Effector memory CD8-positive, alpha-beta T cell (primary cell): Measurements from ENCODE around the gene UBA5.

ENCODE experiments used
- ATAC-seq: fragments of 150-1000 bp; cut with Tn5 transposase; replicated peaks from 2 replicates; pipeline ENCODE4 v1.10.0; 2021; ENCODE audit warnings: mild to moderate bottlenecking, moderate library complexity
- DNase-seq, 3 experiments: peaks; one replicate each; pipeline ENCODE4 v3.0.0; 2021
- H3K27ac Mint-ChIP-seq, 2 donors: one replicate each; pipeline ENCODE4 v1.8.0; 2022; ENCODE audit warnings: mild to moderate bottlenecking in 2 of 2, mixed read lengths in 2 of 2, moderate library complexity in 2 of 2
- H3K27me3 Mint-ChIP-seq, 2 donors: one replicate each; pipeline ENCODE4 v1.8.0; 2022; ENCODE audit warnings: mixed read lengths in 2 of 2
- H3K36me3 Mint-ChIP-seq: one replicate; pipeline ENCODE4 v1.8.0; 2022; ENCODE audit warnings: mild to moderate bottlenecking, moderate library complexity, mixed read lengths; ENCODE audit not compliant: insufficient read depth
- H3K4me1 Mint-ChIP-seq, 2 donors: one replicate each; pipeline ENCODE4 v1.8.0; 2022; ENCODE audit warnings: low read depth in 2 of 2, mixed read lengths in 2 of 2
- H3K4me3 Mint-ChIP-seq, 2 donors: one replicate each; pipeline ENCODE4 v1.8.0; 2022; ENCODE audit warnings: mild to moderate bottlenecking in 2 of 2, mixed read lengths in 2 of 2, moderate library complexity in 2 of 2
- H3K9me3 Mint-ChIP-seq, 2 donors: one replicate each; pipeline ENCODE4 v1.8.0; 2022; ENCODE audit warnings: mixed read lengths in 2 of 2

Gene UBA5

DNA sequence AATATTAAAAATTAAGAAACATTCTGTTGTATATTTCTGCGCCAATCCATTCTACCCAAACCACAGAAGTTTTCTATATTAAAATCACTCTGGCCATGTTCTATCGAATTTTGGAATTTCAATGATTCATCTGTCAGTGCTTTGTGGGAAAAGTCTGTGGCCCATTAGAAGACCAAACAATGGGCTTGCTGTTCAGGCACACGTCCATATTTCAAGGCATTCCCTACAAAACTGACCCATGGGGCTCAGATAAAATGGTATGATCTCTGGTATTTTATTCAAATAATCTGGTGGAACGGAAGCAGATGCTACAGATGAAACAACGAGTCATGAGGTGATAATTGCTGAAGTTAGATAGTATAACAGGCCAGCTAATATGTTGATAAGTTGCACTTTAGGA, 49.6 kb downstream of the UBA5 start:
- Mint-ChIP-seq H3K27me3 (no peaks in the 10 kb centered on the region), H3K4me1 (no peaks in the 10 kb centered on the region), H3K36me3 (peaks cover 46% of the 10 kb centered on the region), H3K27ac (no peak overlapping the region), H3K4me3 (no peak overlapping the region), H3K9me3 (no peaks in the 10 kb centered on the region)
- DNase-seq: no peak
- no peak for ATAC-seq

DNA sequence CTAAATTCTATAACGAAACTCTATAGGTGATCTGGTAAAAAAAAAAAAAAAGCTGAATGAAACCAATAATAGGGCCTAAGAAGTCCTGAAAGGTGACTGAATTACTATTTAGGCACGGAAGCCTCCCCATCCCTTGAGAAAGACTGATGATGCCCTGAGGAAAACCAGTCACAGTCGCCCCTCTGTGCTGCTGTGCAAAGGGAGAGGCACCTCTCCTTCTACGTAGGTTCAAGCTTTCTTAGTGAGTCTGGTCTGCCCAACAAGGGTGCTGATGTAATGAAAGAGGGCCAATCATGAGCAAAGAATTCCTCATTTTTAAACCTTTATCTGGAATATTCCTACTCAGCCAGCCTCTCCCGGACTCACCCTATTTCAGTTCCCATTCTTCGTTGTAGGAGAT, 50.2 kb downstream of the UBA5 start:
- H3K27ac Mint-ChIP-seq: peak overlapping the region in 1 of 2 donors; percentile 72
- peaks cover 45% of the 10 kb centered on the region for H3K36me3 Mint-ChIP-seq
- H3K9me3 Mint-ChIP-seq: no peaks in the 10 kb centered on the region
- no peak overlapping the region for H3K4me3 Mint-ChIP-seq
- DNase-seq (no peak), ATAC-seq (no peak)
- H3K27me3 Mint-ChIP-seq: no peaks in the 10 kb centered on the region
- no peaks in the 10 kb centered on the region for H3K4me1 Mint-ChIP-seq

DNA sequence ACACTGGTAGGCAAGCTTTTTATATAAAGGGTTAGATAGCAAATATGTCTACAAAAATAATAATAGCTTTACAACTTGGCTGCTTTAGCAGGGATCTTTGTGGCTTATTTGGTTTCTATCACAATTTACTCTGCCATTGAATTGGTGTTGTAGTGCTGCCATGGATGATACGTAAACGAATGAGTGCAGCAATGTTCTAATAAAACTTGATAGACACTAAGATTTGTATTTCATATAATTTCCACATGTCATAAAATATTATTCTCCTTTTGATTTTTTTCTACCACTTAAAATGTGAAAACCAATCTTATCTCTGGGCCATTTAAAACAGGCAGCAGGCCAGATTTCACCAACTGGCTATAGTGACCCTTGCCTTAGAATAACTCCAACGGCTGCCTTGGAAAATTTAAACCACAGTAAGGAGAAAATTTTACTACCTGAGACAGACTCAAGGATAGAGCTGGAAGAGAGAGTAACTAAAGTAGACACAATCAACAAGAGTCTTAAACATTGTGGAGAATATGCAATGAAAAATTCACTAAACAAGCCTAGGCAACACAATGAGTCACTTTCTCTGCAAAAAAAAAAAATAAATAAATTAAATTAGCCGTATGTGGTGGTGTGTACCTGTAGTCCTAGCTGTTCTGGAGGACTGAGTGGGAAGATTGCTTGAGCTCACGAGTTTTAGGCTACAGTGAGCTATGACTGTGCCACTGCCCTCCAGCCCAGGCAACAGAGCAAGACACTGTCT, 54.0 kb downstream of the UBA5 start:
- no peak overlapping the region for H3K27ac Mint-ChIP-seq
- H3K27me3 Mint-ChIP-seq: no peaks in the 10 kb centered on the region
- no peak overlapping the region for H3K4me3 Mint-ChIP-seq
- H3K4me1 Mint-ChIP-seq: peaks cover 6 to 14% of the 10 kb centered on the region in 2 donors
- no peaks in the 10 kb centered on the region for H3K9me3 Mint-ChIP-seq
- peaks cover 45% of the 10 kb centered on the region for H3K36me3 Mint-ChIP-seq
- ATAC-seq: no peak
- no peak for DNase-seq

DNA sequence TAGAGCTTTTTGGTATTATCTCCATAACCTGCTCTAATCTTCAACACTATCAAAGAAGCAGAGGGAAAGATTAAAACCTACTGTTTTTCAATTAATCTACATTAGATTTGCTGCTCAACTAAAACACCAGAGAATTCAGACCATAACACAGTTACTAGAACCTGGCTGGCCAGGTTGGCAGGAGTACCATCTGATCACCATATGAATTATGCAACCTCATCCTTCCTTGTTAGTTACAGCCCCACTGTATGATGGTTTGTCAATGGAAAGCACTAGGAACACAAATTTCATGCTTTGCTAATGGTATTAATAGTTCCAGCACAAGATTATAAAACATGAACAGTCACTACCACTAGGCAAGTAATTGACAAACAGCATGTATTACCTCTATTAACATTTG, 56.2 kb downstream of the UBA5 start:
- no peak overlapping the region for H3K27ac Mint-ChIP-seq
- no peak for ATAC-seq

DNA sequence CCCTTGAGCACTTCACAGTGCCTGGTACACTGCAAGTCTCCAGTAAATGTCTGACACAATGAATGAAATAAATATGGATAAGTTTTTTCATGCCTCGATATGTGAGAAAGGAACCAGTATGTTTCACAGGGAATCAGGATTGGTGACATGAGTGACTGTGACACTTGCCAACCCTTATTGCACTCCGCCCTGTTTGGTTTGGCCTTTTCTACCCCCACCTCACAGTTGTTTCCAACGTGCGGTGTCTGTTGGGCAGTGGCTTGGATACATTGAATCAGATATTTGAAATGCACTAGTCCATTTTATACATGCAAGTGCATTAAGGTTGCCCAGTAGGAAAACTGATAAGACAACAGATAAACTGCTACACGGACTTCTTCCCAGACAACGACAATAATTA, 60.1 kb downstream of the UBA5 start:
- H3K4me3 Mint-ChIP-seq: peak overlapping the region; percentile 82 to 91
- H3K9me3 Mint-ChIP-seq: no peaks in the 10 kb centered on the region
- no peak for DNase-seq
- H3K4me1 Mint-ChIP-seq: peaks cover 24 to 38% of the 10 kb centered on the region in 2 donors
- peaks cover 25% of the 10 kb centered on the region for H3K36me3 Mint-ChIP-seq
- H3K27me3 Mint-ChIP-seq: no peaks in the 10 kb centered on the region
- H3K27ac Mint-ChIP-seq: no peak overlapping the region
- no peak for ATAC-seq

More for the DNA sequence above, 56.2 kb downstream of the UBA5 start:
- peaks cover 33% of the 10 kb centered on the region for H3K36me3 Mint-ChIP-seq
- no peaks in the 10 kb centered on the region for H3K9me3 Mint-ChIP-seq
- H3K27me3 Mint-ChIP-seq: no peaks in the 10 kb centered on the region
- no peak for DNase-seq
- H3K4me3 Mint-ChIP-seq: no peak overlapping the region
- peaks cover 21 to 35% of the 10 kb centered on the region in 2 donors for H3K4me1 Mint-ChIP-seq

DNA sequence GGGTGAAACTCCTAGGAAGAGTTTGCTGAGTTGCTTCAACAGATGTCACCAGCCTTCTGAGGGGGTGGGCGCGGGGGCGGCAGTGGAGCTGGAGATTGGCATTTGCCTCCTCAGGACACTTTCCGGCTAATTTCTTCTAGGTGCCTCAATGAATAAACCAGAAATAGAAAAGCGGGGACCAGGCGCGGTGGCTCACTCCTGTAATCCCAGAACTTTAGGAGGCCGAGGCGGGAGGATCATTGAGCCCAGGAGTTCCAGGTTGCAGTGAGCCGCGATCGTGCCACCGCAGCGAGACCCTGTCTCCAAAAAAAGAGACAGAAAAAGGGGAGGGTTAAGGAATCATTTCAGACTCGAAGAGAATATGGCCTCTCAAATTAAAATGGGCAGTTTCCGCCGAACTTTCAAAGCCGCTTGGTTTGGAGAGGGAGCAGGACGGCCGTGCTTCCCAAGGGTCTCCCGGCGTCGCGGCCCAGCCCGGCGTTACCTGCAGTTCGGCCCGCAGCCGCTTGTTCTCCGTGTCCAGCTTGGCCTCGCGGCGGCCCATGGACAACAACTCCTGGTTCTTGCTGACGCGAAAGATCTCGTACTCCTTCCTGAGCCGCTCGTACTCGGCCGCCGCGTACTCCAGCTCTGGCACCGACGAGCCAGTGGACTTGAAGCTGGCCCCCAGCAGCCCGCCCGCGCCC, 61.5 kb downstream of the UBA5 start:
- Mint-ChIP-seq H3K4me1 (peaks cover 22 to 30% of the 10 kb centered on the region in 2 donors), H3K27ac (peak overlapping the region; percentile 84 to 93), H3K9me3 (no peaks in the 10 kb centered on the region), H3K36me3 (peaks cover 21% of the 10 kb centered on the region), H3K4me3 (peak overlapping the region; percentile 82 to 91), H3K27me3 (no peaks in the 10 kb centered on the region)
- DNase-seq: no peak
- ATAC-seq: peak; percentile 19

DNA sequence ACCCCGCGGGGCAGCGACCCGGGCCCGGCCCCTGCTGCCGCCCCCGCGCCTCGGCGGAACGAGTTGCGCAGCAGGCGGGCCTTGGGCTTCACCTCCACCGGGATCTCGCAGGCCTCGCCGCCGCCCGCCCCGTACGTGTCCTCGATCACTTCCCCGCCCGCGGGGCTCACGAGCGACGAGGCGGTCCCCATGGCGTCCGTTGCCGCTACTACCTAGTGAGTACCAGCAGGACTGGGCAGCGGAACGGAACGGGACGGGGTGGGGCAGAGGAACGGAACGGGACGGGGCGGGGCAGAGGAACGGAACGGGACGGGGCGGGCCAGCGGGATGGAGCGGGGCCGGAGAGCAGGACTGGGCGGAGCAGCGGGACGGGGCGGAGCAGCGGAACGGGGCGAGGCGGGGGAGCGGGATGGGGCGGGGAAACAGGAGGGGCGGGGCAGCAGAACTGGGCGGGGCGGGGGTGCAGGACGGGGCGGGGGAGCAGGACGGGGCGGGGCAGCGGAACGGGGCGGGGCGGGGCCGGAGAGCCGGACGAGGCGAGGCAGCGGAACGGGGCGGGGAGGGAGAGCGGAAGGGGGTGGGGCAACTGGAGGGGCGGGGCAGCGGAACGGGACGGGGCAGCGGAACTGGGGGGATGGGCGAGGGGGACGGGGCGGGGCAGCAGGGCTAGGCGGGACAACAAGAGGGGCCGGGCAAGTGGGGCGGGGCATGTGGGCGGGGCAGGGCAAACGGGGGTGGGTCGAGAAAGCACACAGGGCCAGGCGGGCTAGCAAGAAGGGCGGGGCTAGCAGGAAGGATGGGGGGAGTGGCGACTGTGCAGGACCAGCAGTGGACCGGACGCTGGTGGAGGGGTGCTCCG, 62.3 kb downstream of the UBA5 start, which contains the start of gene NPHP3:
TSS of gene NPHP3 (minus strand) at position 245 of the 859 bp plus-strand sequence. CDS start at position 191, 54 bp downstream.
- no peaks in the 10 kb centered on the region for H3K27me3 Mint-ChIP-seq
- H3K4me3 Mint-ChIP-seq: peak within 1 kb of the TSS; percentile 82 to 91
- peak; percentile 81 to 82 (median 81) for DNase-seq
- no peaks in the 10 kb centered on the region for H3K9me3 Mint-ChIP-seq
- H3K36me3 Mint-ChIP-seq: peaks cover 18% of the 10 kb centered on the region
- peak; percentile 77 for ATAC-seq
- H3K4me1 Mint-ChIP-seq: peaks cover 22 to 30% of the 10 kb centered on the region in 2 donors
- H3K27ac Mint-ChIP-seq: peak within 1 kb of the TSS; percentile 84 to 93

DNA sequence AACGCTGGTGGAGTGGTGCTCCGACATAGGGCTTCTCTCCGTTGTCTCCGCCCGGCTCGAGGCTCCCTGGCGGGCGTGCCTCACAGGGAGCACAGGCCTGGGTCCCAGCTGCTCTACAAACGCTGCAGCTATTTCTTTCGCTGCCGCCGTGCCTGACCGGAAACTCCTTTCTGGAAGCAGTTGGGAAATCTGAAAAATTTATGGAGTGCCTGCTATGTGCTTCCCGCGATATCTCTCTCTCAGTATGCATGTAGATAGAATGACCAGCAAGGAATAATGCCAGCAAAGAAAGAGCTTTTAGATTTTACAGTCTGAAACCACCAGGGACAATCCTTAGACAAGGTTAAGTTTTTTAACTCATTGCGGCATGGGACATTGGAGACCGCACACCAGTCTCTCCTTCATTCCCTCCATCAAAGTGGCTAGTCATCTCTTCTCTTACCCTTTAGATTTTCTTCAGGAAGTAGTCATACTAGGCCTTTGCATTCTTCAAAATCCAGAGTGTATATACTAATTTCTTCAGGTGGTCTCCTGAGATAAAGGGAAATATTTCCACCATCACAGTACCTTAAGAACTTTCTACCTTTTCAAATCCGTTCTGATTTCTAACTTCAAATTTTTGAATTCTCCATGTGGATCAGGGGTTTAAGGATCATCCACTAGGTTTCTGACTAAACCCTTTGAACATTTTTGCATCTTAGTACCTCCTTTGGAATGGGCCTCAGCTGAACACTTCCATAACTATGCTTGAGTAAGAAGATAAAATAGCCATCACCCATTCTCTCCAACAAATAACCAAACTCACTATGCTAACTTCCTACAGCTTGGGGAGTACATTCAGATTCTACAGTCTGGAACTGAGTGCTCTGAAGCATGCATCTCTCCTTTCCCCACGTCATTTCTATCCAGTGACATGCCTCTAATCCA, 63.2 kb downstream of the UBA5 start:
- Mint-ChIP-seq H3K36me3 (peaks cover 13% of the 10 kb centered on the region), H3K9me3 (no peaks in the 10 kb centered on the region), H3K4me3 (peak overlapping the region; percentile 82 to 91), H3K4me1 (peaks cover 22 to 30% of the 10 kb centered on the region in 2 donors), H3K27me3 (peaks cover 0 to 7% of the 10 kb centered on the region in 2 donors), H3K27ac (peak overlapping the region in 1 of 2 donors; percentile 71)
- no peak for ATAC-seq
- DNase-seq: no peak

DNA sequence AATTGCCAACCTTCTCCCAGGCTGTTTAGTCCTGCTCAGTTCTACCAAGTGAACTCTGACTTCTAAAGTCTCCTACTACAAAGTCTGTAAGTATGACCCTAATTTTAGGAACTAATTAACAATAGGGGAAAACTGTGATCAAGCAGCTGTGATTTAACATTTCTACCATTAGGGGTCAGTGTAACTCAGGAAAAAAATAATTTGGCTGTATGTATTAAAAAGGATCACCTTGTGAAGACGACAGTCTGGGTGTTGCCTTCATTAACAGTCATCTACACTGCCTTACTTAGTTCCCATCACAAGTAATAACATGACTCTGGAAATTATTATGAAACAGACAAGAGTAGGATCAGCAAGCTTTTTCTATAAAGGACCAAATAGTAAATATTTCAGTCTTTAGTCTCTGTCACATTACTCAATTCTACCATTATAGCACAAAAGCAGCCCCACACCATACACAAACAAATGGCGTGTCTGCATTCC, 66.3 kb downstream of the UBA5 start:
- Mint-ChIP-seq H3K4me3 (no peak overlapping the region), H3K27me3 (peaks cover 10 to 32% of the 10 kb centered on the region in 2 donors), H3K36me3 (peaks cover 4% of the 10 kb centered on the region), H3K9me3 (no peaks in the 10 kb centered on the region), H3K4me1 (peaks cover 3 to 4% of the 10 kb centered on the region in 2 donors), H3K27ac (no peak overlapping the region)
- peak in 2 of 3 experiments; percentile 11 for DNase-seq
- no peak for ATAC-seq
